K562 (cell line): ENCODE measurements around the gene SLC43A1.

Experiments used
- CTCF ChIP-seq, 3 experiments: IDR thresholded peaks in 2 of 3; conservative IDR thresholded peaks in 1 of 3; 2 replicates each; pipeline ENCODE4 v1.5.1; 2011 to 2012; ENCODE audit warnings: low read length in 3 of 3, mild to moderate bottlenecking in 3 of 3, control low read depth in 2 of 3, improper control_type of control experiment in 1 of 3, inconsistent platforms in 1 of 3, low read depth in 1 of 3, mixed read lengths in 1 of 3, moderate library complexity in 1 of 3; ENCODE audit not compliant: insufficient read depth in 2 of 3
- IRF1 ChIP-seq: sonication (generic); formaldehyde crosslinking; IDR thresholded peaks from 2 replicates; pipeline ENCODE4 v1.8.0; 2022; ENCODE audit warnings: missing genetic modification reagents, mild to moderate bottlenecking, borderline replicate concordance
- RBM25 ChIP-seq: fragments of 200-400 bp; formaldehyde crosslinking; IDR thresholded peaks from 2 replicates; pipeline ENCODE4 v1.6.1; 2018; ENCODE audit warnings: low read length, low read depth, moderate library complexity; ENCODE audit not compliant: severe bottlenecking
- TF ChIP-seq, protein P1 (sequence below): sonication (generic); IDR thresholded peaks from 2 replicates; pipeline ENCODE4 v1.6.1; 2016

DNA sequence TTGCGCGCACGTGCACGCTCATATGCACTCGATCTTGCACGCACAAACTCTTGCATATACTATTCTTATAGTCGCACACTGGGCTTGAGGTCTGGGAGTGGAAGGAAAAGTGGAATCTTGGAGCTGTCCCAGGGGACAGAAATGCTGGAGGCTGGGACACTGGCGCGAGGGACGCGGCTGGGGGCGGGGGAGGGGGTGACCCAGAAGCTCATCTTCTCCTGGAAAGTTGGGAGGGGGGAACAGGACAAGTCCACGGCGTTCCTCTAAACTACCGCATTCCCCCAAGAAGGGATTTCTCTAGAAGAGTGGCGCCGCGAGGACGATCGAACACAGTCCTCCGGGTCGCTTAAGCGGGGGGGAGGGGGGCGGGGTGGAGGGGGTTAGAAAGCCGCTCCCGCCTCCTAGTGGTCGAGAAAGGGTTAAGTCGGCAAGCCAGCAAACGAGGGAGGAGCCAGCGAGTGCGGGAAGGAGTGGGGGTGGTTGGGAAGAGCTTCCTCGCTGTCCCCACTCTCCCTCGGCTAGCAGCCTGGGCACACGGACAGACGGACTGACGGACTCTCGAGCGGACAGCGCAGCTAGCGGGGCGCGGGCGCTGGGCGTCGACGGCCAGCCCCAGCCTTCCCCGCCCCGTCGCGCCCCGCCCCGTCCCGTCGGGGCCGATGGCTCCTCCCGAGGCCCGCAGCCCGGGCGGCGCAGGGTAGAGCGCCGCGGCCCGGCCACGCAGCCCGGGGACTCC, 55.3 kb downstream of the SLC43A1 start, which contains the start of gene RTN4RL2:
- TF ChIP-seq CTCF (IDR thresholded peaks at IDR 0.05 in 2 of 3, conservative IDR thresholded peaks at IDR 0.05 in 1 of 3; ENCODE audit: insufficient read depth in 2 of 3, low read depth in 1 of 3, low read length in 3 of 3), result peak; percentile 29 to 50 (median 45); a peak in 3 of 6 replicates
- no peak for TF ChIP-seq IRF1 (CRISPR knock-in tag)
- no peak for TF ChIP-seq RBM25
- TF ChIP-seq, protein P1, sequence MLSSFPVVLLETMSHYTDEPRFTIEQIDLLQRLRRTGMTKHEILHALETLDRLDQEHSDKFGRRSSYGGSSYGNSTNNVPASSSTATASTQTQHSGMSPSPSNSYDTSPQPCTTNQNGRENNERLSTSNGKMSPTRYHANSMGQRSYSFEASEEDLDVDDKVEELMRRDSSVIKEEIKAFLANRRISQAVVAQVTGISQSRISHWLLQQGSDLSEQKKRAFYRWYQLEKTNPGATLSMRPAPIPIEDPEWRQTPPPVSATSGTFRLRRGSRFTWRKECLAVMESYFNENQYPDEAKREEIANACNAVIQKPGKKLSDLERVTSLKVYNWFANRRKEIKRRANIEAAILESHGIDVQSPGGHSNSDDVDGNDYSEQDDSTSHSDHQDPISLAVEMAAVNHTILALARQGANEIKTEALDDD, result no peak
